GM13977 (cell line): ENCODE data around the gene RNF112.

Experiments
- DNase-seq: peaks from one replicate; pipeline ENCODE4 v3.0.0; 2012; ENCODE audit warnings: low spot score
- in situ Hi-C: fragments of 300-500 bp; cut with MboI; formaldehyde crosslinking; loops from one replicate; pipeline ENCODE4 v1.12.0; 2022; ENCODE audit warnings: low sequenced_read_pairs, low pct_unique_long_range_greater_than_20kb, mixed read lengths, inconsistent platforms; ENCODE audit not compliant: unreplicated experiment
- TF ChIP-seq, protein P1 (sequence below): IDR thresholded peaks from 2 replicates; pipeline ENCODE4 v1.5.1; 2012; ENCODE audit warnings: mild to moderate bottlenecking, control low read depth; ENCODE audit not compliant: insufficient read depth; ENCODE audit errors: extremely low read depth, missing control alignments

Gene RNF112

DNA sequence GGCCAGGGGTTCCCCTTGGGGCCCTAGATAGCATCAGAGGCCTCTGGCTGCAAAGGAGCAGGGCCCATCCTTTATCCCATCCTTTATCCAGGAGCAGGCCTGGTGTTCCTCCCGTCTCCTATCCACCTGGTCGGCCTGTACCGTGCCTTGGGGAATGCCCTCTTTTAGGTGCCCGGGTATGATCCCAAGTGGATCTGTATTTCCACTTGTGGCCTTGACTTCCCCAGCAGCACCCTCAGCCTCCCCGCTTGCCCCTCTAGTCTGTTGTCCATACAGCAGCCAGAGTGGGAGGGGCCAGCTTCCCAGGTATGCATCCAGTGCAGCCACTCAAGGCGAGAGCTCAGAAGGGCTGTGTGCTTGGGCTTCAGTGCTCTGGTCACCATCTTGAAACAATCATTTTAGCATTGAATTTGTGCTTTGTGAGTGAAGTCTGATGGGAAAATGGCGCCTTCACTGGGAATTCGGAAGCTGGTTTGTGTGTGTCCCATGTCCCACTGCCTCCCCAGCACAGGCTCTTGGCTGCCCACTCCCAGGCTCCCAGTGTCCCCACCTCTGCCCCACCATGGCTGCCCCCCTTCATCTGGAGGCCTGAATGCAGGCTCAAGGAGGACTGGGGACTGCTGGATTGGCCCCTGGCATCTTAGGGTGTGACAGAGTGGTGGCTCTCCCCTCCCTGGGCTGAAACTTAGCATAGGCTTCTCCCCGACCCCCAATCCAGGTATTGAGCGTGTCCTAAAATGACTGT, 3.3 kb upstream of the RNF112 start:
- TF ChIP-seq, protein P1, sequence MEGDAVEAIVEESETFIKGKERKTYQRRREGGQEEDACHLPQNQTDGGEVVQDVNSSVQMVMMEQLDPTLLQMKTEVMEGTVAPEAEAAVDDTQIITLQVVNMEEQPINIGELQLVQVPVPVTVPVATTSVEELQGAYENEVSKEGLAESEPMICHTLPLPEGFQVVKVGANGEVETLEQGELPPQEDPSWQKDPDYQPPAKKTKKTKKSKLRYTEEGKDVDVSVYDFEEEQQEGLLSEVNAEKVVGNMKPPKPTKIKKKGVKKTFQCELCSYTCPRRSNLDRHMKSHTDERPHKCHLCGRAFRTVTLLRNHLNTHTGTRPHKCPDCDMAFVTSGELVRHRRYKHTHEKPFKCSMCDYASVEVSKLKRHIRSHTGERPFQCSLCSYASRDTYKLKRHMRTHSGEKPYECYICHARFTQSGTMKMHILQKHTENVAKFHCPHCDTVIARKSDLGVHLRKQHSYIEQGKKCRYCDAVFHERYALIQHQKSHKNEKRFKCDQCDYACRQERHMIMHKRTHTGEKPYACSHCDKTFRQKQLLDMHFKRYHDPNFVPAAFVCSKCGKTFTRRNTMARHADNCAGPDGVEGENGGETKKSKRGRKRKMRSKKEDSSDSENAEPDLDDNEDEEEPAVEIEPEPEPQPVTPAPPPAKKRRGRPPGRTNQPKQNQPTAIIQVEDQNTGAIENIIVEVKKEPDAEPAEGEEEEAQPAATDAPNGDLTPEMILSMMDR, result no peak
- no peak for DNase-seq
- in situ Hi-C loops, result no loop called here

DNA sequence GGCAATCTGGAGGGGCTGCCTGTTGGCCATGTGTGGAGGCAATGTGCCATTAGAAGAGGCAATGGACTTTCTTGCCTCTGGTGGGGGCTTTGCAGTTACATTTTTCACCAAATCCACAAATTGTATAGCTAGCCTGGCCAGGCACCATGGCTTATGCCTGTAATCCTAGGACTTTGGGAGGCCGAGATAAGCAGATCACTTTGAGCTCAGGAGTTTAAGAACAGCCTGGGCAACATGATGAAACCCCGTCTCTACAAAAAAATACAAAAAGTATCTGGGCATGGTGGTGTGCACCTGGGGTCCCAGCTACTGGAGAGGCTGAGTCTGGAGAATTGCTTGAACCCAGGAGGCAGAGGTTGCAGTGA, 2.7 kb upstream of the RNF112 start:
- DNase-seq, result no peak
- in situ Hi-C loops, result no loop called here
- TF ChIP-seq, protein P1, result no peak

DNA sequence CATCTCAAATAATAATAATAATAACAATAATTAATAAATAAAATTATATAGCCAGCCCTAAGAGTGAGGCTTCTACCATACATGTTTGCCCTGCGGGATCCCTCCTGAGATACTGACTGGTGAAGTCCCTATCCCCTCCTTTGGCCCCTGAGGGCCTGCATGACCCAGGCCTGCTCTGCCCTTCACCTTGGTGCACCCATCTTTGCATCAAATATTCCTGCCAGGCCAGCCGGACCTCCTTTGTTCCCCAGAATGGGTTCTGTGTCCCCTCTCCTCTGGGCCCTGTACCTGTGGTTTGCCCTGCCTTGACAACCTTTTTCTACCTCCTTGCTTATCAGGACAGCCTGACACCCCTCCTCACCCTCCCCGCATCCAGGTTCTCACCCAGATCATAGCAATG, 2.0 kb upstream of the RNF112 start:
- TF ChIP-seq, protein P1, result no peak
- no peak for DNase-seq

GRCh38 chr17:19409509-19409908, 1.5 kb upstream of the RNF112 start:
- no peak for DNase-seq
- TF ChIP-seq, protein P1, result no peak
- in situ Hi-C loops, result no loop called here

More for the DNA sequence above, 2.0 kb upstream of the RNF112 start:
- in situ Hi-C loops, result no loop called here

- no peak for DNase-seq
- TF ChIP-seq, protein P1, result no peak
- in situ Hi-C loops, result no loop called here
Measured at GRCh38 chr17:19410091-19410490, 941 bp upstream of the RNF112 start.

DNA sequence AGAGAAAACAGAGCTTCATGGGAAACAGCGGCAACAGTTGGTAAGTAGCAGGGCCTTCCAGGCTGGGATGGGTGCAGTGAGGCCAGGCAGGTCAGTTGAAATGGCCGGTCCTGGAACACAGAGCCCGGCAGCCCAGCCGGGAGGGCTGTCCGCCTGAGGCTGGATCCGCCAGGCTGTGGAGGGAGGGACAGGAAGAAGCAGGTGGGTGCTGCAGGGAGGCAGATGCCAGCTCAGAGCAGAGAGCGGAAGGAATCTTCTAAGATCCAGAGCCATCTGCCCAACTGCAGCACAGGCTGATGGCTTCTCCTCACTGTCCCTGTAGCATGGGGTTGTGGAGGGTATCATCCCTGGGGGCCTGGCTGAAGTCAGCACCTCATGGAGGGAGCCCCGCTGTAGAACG, 599 bp downstream of the RNF112 start:
- in situ Hi-C loops, result no loop called here
- DNase-seq, result no peak
- TF ChIP-seq, protein P1, result no peak
